Neuronal stem cell (in vitro differentiated cells): ENCODE data around the gene HEATR9.

ENCODE experiments used
- DNase-seq: peaks from one replicate; pipeline ENCODE4 v3.0.0-alpha.2; 2013; ENCODE audit warnings: low spot score
- H2AFZ ChIP-seq: one replicate; pipeline ENCODE4 v1.6.1; 2013; ENCODE audit warnings: mild to moderate bottlenecking, low read length, inconsistent platforms
- H2AK5ac ChIP-seq: 2 replicates; pipeline ENCODE4 v1.6.1; 2013; ENCODE audit warnings: low read depth, mild to moderate bottlenecking, inconsistent platforms, low read length, moderate library complexity, mixed read lengths
- H2BK120ac ChIP-seq: 2 replicates; pipeline ENCODE4 v1.6.1; 2013; ENCODE audit warnings: low read depth, mild to moderate bottlenecking, inconsistent platforms, low read length, moderate library complexity, mixed read lengths
- H2BK12ac ChIP-seq: one replicate; pipeline ENCODE4 v1.6.1; 2013; ENCODE audit warnings: low read length, inconsistent platforms
- H2BK15ac ChIP-seq: 2 replicates; pipeline ENCODE4 v1.6.1; 2013; ENCODE audit warnings: mild to moderate bottlenecking, low read length, inconsistent platforms, mixed read lengths
- H2BK5ac ChIP-seq: one replicate; pipeline ENCODE4 v1.6.1; 2013; ENCODE audit warnings: inconsistent platforms, mild to moderate bottlenecking, low read length, moderate library complexity
- H3K14ac ChIP-seq: one replicate; pipeline ENCODE4 v1.6.1; 2013; ENCODE audit warnings: low read length, inconsistent platforms
- H3K18ac ChIP-seq: 2 replicates; pipeline ENCODE4 v1.6.1; 2013; ENCODE audit warnings: low read length, inconsistent platforms
- H3K23ac ChIP-seq: 2 replicates; pipeline ENCODE4 v1.6.1; 2013; ENCODE audit warnings: low read depth, mild to moderate bottlenecking, mixed read lengths, low read length, inconsistent platforms; ENCODE audit not compliant: poor library complexity
- H3K27ac ChIP-seq: replicated peaks from 3 replicates; pipeline ENCODE4 v1.5.1; 2013; ENCODE audit warnings: low read length, inconsistent platforms
- H3K27me3 ChIP-seq, 3 experiments: 2 replicates each; pipeline ENCODE4 v1.6.1; 2013; ENCODE audit warnings: low read length in 3 of 3, mild to moderate bottlenecking in 2 of 3, inconsistent platforms in 1 of 3, low read depth in 1 of 3, mixed read lengths in 1 of 3, moderate library complexity in 1 of 3; ENCODE audit not compliant: control insufficient read depth in 3 of 3, insufficient read depth in 3 of 3
- H3K36me3 ChIP-seq, 2 donors: replicated peaks in 1 of 2; 2 replicates each; pipeline ENCODE4 v1.6.1; 2013; ENCODE audit warnings: low read length in 2 of 2; ENCODE audit not compliant: control insufficient read depth in 2 of 2, insufficient read depth in 2 of 2
- H3K4ac ChIP-seq: 2 replicates; pipeline ENCODE4 v1.6.1; 2013; ENCODE audit warnings: inconsistent platforms, mild to moderate bottlenecking, low read length, moderate library complexity
- H3K4me1 ChIP-seq, 2 donors: 1 replicate in 1 of 2; 2 replicates in 1 of 2; pipeline ENCODE4 v1.6.1; 2013; ENCODE audit warnings: low read length in 2 of 2, low read depth in 1 of 2; ENCODE audit not compliant: control insufficient read depth in 2 of 2, insufficient read depth in 1 of 2
- H3K4me2 ChIP-seq: one replicate; pipeline ENCODE4 v1.6.1; 2013; ENCODE audit warnings: mild to moderate bottlenecking, low read length, inconsistent platforms; ENCODE audit not compliant: insufficient read depth, poor library complexity, severe bottlenecking
- H3K4me3 ChIP-seq, 2 donors: 2 replicates each; pipeline ENCODE4 v1.5.1; 2013; ENCODE audit warnings: low read length in 2 of 2, mild to moderate bottlenecking in 2 of 2, inconsistent platforms in 1 of 2, moderate library complexity in 1 of 2
- H3K79me1 ChIP-seq: one replicate; pipeline ENCODE4 v1.6.1; 2013; ENCODE audit warnings: low read depth, mild to moderate bottlenecking, inconsistent platforms, low read length, moderate library complexity
- H3K9ac ChIP-seq: one replicate; pipeline ENCODE4 v1.6.1; 2013; ENCODE audit warnings: mild to moderate bottlenecking, low read depth, low read length, inconsistent platforms; ENCODE audit not compliant: poor library complexity
- H3K9me3 ChIP-seq, 2 donors: replicated peaks in 1 of 2; 2 replicates each; pipeline versions ENCODE3 to v1.6.1; 2013; ENCODE audit warnings: low read length in 2 of 2, mild to moderate bottlenecking in 2 of 2, inconsistent platforms in 1 of 2, low read depth in 1 of 2, mixed read lengths in 1 of 2, moderate library complexity in 1 of 2; ENCODE audit not compliant: control insufficient read depth in 2 of 2, insufficient read depth in 1 of 2
- H4K8ac ChIP-seq: one replicate; pipeline ENCODE4 v1.6.1; 2013; ENCODE audit warnings: low read depth, mild to moderate bottlenecking, inconsistent platforms, low read length, moderate library complexity
- H4K91ac ChIP-seq: one replicate; pipeline ENCODE4 v1.6.1; 2013; ENCODE audit warnings: low read length, low read depth, mild to moderate bottlenecking, inconsistent platforms; ENCODE audit not compliant: poor library complexity
- WGBS, 2 donors: extraction: QIAGEN DNeasy Blood & Tissue Kit; methylation state at CpG; one replicate each; pipeline ENCODE4 v1.1.7; 2013; ENCODE audit warnings: missing lambda C conversion rate in 2 of 2, mixed read lengths in 1 of 2; ENCODE audit not compliant: insufficient read length in 2 of 2, insufficient replicate concordance in 1 of 2; ENCODE audit errors: extremely low coverage in 2 of 2; 5-methylcytosine and 5-hydroxymethylcytosine counted together

The HEATR9 gene

GRCh38 chr17:35913609-35914008 lies 44.9 kb upstream of the HEATR9 start:
- Histone ChIP-seq H3K4me2 (no peak overlapping the region), H3K27me3 (no peaks in the 10 kb centered on the region), H3K9ac (no peak overlapping the region), H2BK5ac (no peak overlapping the region), H3K18ac (no peak overlapping the region), H3K4me3 (no peak overlapping the region), H3K36me3 (peaks cover 0 to 3% of the 10 kb centered on the region in 2 donors), H2BK15ac (no peak overlapping the region), H2AFZ (no peak overlapping the region), H3K4me1 (no peaks in the 10 kb centered on the region), H3K27ac (no peak overlapping the region), H2BK12ac (no peak overlapping the region), H3K23ac (no peak overlapping the region), H3K4ac (no peak overlapping the region), H4K91ac (no peak overlapping the region), H3K9me3 (peaks cover 0 to 7% of the 10 kb centered on the region in 2 donors), H3K79me1 (no peaks in the 10 kb centered on the region), H4K8ac (no peak overlapping the region), H2AK5ac (no peak overlapping the region), H3K14ac (no peak overlapping the region), H2BK120ac (no peak overlapping the region)
- DNase-seq: no peak
- WGBS, 2 donors: no CpG with 5 or more reads among the region's 4 CpGs

DNA sequence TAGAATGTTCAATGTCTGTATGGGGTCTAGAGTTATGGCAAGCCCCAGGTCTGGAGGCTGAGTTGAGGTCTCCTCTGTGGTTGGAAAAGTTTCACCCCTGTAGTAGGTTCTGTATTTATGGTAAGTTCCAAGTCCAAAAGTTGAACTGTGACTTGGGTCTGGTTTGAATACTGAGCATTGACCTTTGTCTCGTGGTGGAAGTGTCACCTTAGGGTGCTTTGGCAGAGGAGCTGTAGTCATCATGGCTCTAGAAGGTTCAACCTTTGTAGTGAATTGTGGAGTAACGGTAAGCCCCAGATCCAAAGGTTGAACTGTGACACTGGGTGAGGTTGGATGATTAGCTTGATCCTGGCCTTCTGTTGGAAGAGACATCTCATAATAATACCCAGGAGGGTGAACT lies 44.3 kb upstream of the HEATR9 start:
- Histone ChIP-seq H2AK5ac (no peak overlapping the region), H3K27ac (no peak overlapping the region), H2BK12ac (no peak overlapping the region), H3K14ac (no peak overlapping the region), H4K91ac (no peak overlapping the region), H3K79me1 (no peaks in the 10 kb centered on the region), H2BK120ac (no peak overlapping the region), H3K4me2 (no peak overlapping the region), H3K4ac (no peak overlapping the region), H2AFZ (no peak overlapping the region), H3K23ac (no peak overlapping the region), H3K4me3 (no peak overlapping the region), H4K8ac (no peak overlapping the region), H2BK5ac (no peak overlapping the region), H3K36me3 (no peaks in the 10 kb centered on the region), H3K9me3 (peaks cover 0 to 9% of the 10 kb centered on the region in 2 donors), H3K18ac (no peak overlapping the region), H2BK15ac (no peak overlapping the region), H3K4me1 (no peaks in the 10 kb centered on the region), H3K9ac (no peak overlapping the region), H3K27me3 (no peaks in the 10 kb centered on the region)
- no peak for DNase-seq
- no CpG with 5 or more reads among the region's 2 CpGs for WGBS, 2 donors

DNA sequence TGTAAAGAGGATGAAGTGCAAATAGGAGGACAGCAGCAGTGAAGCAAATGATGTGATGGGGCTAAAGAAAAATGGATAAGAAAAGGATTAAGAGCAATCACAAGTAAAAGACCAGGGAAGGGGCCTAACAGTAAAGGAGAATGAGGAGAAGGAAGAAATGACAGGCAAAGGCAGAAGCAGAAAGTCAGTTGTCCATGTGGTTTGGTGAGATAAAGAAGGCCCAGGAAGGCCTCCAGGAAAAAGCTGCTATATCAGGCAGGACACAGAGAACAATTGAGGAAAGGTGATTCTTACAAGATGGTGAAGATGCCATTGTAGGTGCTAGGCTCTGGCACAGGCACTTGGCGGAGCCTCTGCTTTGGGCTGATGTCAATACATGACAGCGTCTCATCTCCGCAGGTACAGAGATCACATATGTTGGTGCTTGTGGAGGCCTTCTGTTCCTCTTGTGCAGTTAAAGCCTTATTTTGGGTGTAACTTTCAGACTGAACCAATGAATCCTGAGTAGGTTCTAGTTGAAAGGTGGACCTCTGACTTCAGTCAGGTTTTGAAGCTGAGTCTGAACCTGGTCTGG lies 43.7 kb upstream of the HEATR9 start:
- Histone ChIP-seq H3K4ac (no peak overlapping the region), H3K36me3 (no peaks in the 10 kb centered on the region), H4K91ac (no peak overlapping the region), H2BK12ac (no peak overlapping the region), H3K4me3 (no peak overlapping the region), H3K4me1 (no peaks in the 10 kb centered on the region), H2AFZ (no peak overlapping the region), H3K79me1 (no peaks in the 10 kb centered on the region), H2BK15ac (no peak overlapping the region), H3K18ac (no peak overlapping the region), H3K14ac (no peak overlapping the region), H3K9ac (no peak overlapping the region), H3K23ac (no peak overlapping the region), H2BK5ac (no peak overlapping the region), H2AK5ac (no peak overlapping the region), H4K8ac (no peak overlapping the region), H3K27ac (no peak overlapping the region), H3K4me2 (no peak overlapping the region), H2BK120ac (no peak overlapping the region), H3K9me3 (peaks cover 0 to 6% of the 10 kb centered on the region in 2 donors), H3K27me3 (no peaks in the 10 kb centered on the region)
- no CpG with 5 or more reads among the region's 3 CpGs for WGBS, 2 donors
- no peak for DNase-seq

GRCh38 chr17:35909408-35909807 lies 40.7 kb upstream of the HEATR9 start:
- Histone ChIP-seq H2BK12ac (no peak overlapping the region), H3K9ac (no peak overlapping the region), H3K4me2 (no peak overlapping the region), H3K79me1 (no peaks in the 10 kb centered on the region), H3K14ac (no peak overlapping the region), H2AFZ (no peak overlapping the region), H3K9me3 (peaks cover 0 to 5% of the 10 kb centered on the region in 2 donors), H4K91ac (no peak overlapping the region), H3K18ac (no peak overlapping the region), H3K36me3 (no peaks in the 10 kb centered on the region), H4K8ac (no peak overlapping the region), H3K4me1 (no peaks in the 10 kb centered on the region), H3K4ac (no peak overlapping the region), H3K27me3 (peaks cover 0 to 5% (median 0%) of the 10 kb centered on the region in 3 experiments), H2AK5ac (no peak overlapping the region), H3K4me3 (no peak overlapping the region), H2BK15ac (no peak overlapping the region), H2BK120ac (no peak overlapping the region), H2BK5ac (no peak overlapping the region), H3K27ac (no peak overlapping the region), H3K23ac (no peak overlapping the region)
- WGBS, 2 donors: no CpG with 5 or more reads among the region's 3 CpGs
- DNase-seq: no peak
